ENCODE results near the gene VPS13C. TPM values are rescaled to one million over a fixed set of nuclear protein-coding genes. Genes with fewer than 3 reads are reported as not detected.

The VPS13C gene
- total RNA-seq, 1 donor = 117 TPM

- no peak overlapping the region for H3K4me3 ChIP-seq (ENCODE audit: insufficient read depth, low read length)
- H3K4me2 ChIP-seq (ENCODE audit: insufficient read depth, low read length) = no peak overlapping the region
- H3K36me3 ChIP-seq (ENCODE audit: insufficient read depth, low read length) = peaks cover 26% of the 10 kb centered on the region
- H3K9me3 ChIP-seq (ENCODE audit: low read depth, low read length) = no peaks in the 10 kb centered on the region
- no peak overlapping the region for H2AFZ ChIP-seq (ENCODE audit: low read length)
- no peaks in the 10 kb centered on the region for H4K20me1 ChIP-seq (ENCODE audit: insufficient read depth, low read length)
- peak; percentile 57 for DNase-seq (ENCODE audit: insufficient read length, low spot score, missing footprints)
- H3K27ac ChIP-seq (ENCODE audit: low read depth, low read length) = no peak overlapping the region
- no peaks in the 10 kb centered on the region for H3K27me3 ChIP-seq (ENCODE audit: insufficient read depth, low read length)
- TF ChIP-seq, protein P1, sequence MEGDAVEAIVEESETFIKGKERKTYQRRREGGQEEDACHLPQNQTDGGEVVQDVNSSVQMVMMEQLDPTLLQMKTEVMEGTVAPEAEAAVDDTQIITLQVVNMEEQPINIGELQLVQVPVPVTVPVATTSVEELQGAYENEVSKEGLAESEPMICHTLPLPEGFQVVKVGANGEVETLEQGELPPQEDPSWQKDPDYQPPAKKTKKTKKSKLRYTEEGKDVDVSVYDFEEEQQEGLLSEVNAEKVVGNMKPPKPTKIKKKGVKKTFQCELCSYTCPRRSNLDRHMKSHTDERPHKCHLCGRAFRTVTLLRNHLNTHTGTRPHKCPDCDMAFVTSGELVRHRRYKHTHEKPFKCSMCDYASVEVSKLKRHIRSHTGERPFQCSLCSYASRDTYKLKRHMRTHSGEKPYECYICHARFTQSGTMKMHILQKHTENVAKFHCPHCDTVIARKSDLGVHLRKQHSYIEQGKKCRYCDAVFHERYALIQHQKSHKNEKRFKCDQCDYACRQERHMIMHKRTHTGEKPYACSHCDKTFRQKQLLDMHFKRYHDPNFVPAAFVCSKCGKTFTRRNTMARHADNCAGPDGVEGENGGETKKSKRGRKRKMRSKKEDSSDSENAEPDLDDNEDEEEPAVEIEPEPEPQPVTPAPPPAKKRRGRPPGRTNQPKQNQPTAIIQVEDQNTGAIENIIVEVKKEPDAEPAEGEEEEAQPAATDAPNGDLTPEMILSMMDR (IDR thresholded peaks at IDR 0.05; ENCODE audit: extremely low read depth, low read depth, low read length) = no peak
- H3K79me2 ChIP-seq (ENCODE audit: insufficient read depth, low read length) = no peaks in the 10 kb centered on the region
- no peaks in the 10 kb centered on the region for H3K4me1 ChIP-seq (ENCODE audit: insufficient read depth, low read length)
Measured at GRCh38 chr15:61916104-61916503, 144.1 kb downstream of the VPS13C start.

DNA sequence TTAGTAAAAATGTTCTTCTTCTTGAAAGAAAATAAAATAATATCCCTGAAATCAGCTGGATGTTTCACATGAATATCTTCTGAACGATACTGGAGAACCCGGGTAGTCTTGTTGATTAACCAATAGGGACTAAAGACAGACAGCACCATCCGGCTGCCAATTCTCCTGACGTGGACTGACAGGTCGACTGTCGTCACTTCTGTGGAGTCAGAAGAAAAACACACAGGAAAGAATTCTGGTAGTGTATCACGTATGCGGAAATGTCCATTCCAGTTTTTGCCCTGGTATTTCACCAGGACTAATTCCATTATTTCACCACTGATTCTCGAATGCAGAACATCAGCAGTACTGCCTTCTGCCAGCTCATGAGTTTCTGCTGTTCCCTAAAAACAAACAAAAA, 144.6 kb downstream of the VPS13C start:
- no peak overlapping the region for H3K4me3 ChIP-seq (ENCODE audit: insufficient read depth, low read length)
- H3K79me2 ChIP-seq (ENCODE audit: insufficient read depth, low read length) = no peaks in the 10 kb centered on the region
- H2AFZ ChIP-seq (ENCODE audit: low read length) = no peak overlapping the region
- peaks cover 21% of the 10 kb centered on the region for H3K36me3 ChIP-seq (ENCODE audit: insufficient read depth, low read length)
- H3K27ac ChIP-seq (ENCODE audit: low read depth, low read length) = no peak overlapping the region
- DNase-seq (ENCODE audit: insufficient read length, low spot score, missing footprints) = no peak
- no peaks in the 10 kb centered on the region for H4K20me1 ChIP-seq (ENCODE audit: insufficient read depth, low read length)
- TF ChIP-seq, protein P1 (IDR thresholded peaks at IDR 0.05; ENCODE audit: extremely low read depth, low read depth, low read length) = no peak
- H3K9me3 ChIP-seq (ENCODE audit: low read depth, low read length) = no peaks in the 10 kb centered on the region
- H3K4me2 ChIP-seq (ENCODE audit: insufficient read depth, low read length) = no peak overlapping the region
- no peaks in the 10 kb centered on the region for H3K4me1 ChIP-seq (ENCODE audit: insufficient read depth, low read length)
- no peaks in the 10 kb centered on the region for H3K27me3 ChIP-seq (ENCODE audit: insufficient read depth, low read length)

GRCh38 chr15:61910839-61911369, 149.3 kb downstream of the VPS13C start:
- Histone ChIP-seq H3K27ac (ENCODE audit: low read depth, low read length) (no peak overlapping the region), H2AFZ (ENCODE audit: low read length) (no peak overlapping the region), H3K4me3 (ENCODE audit: insufficient read depth, low read length) (no peak overlapping the region), H3K4me1 (ENCODE audit: insufficient read depth, low read length) (no peaks in the 10 kb centered on the region), H3K9me3 (ENCODE audit: low read depth, low read length) (no peaks in the 10 kb centered on the region), H3K27me3 (ENCODE audit: insufficient read depth, low read length) (no peaks in the 10 kb centered on the region), H3K79me2 (ENCODE audit: insufficient read depth, low read length) (no peaks in the 10 kb centered on the region), H3K4me2 (ENCODE audit: insufficient read depth, low read length) (no peak overlapping the region), H4K20me1 (ENCODE audit: insufficient read depth, low read length) (no peaks in the 10 kb centered on the region), H3K36me3 (ENCODE audit: insufficient read depth, low read length) (peaks cover 20% of the 10 kb centered on the region)
- DNase-seq (ENCODE audit: insufficient read length, low spot score, missing footprints) = no peak
- TF ChIP-seq, protein P1 (IDR thresholded peaks at IDR 0.05; ENCODE audit: extremely low read depth, low read depth, low read length) = no peak

DNA sequence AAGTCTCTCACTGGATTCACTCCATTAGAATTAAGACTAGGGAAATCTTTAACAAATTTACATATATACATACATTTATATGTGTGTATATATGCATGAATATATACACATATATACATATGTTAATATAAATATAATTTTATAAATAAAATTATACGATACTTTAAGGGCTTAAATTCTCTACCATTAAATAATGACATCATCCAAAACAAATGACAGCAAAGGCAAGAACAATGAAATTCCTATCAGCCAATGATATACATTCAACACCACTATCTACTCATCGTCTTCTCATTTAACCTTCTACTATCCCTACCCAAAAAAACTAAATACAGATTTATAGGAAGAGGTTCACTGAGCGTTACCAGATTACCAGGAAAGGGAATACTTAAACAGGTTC, 152.0 kb downstream of the VPS13C start:
- TF ChIP-seq, protein P1 (IDR thresholded peaks at IDR 0.05; ENCODE audit: extremely low read depth, low read depth, low read length) = no peak
- no peaks in the 10 kb centered on the region for H3K79me2 ChIP-seq (ENCODE audit: insufficient read depth, low read length)
- H3K27ac ChIP-seq (ENCODE audit: low read depth, low read length) = no peak overlapping the region
- H3K4me1 ChIP-seq (ENCODE audit: insufficient read depth, low read length) = no peaks in the 10 kb centered on the region
- no peaks in the 10 kb centered on the region for H3K27me3 ChIP-seq (ENCODE audit: insufficient read depth, low read length)
- no peak overlapping the region for H2AFZ ChIP-seq (ENCODE audit: low read length)
- DNase-seq (ENCODE audit: insufficient read length, low spot score, missing footprints) = no peak
- peaks cover 11% of the 10 kb centered on the region for H3K36me3 ChIP-seq (ENCODE audit: insufficient read depth, low read length)
- H3K9me3 ChIP-seq (ENCODE audit: low read depth, low read length) = no peaks in the 10 kb centered on the region
- no peaks in the 10 kb centered on the region for H4K20me1 ChIP-seq (ENCODE audit: insufficient read depth, low read length)
- H3K4me3 ChIP-seq (ENCODE audit: insufficient read depth, low read length) = no peak overlapping the region
- H3K4me2 ChIP-seq (ENCODE audit: insufficient read depth, low read length) = no peak overlapping the region
